ENCODE results near the gene PITPNM1. TPM values are rescaled to one million over a fixed set of nuclear protein-coding genes. Genes with fewer than 3 reads are reported as not detected.
"Not testable (repeated sequence)": the region's sequence is repeated elsewhere in the genome, so short reads cannot be mapped to it uniquely, and the experiment has no call there.

PITPNM1 gene
- 100 to 1,000 TPM; 139 to 143 TPM for total RNA-seq

GRCh38 chr11:67504950-67505581 is at the start of gene PITPNM1:
Gene PITPNM1, minus strand, starts transcription at chr11:67505363. Its CDS starts 1,183 bp downstream, at chr11:67504180.
- POLR2A ChIA-PET: interaction anchor here (0.8 to 2.0 kb wide), 9 partner anchors 16 to 265 kb away, joined by 3 to 21 read pairs (median 3); partner anchors contain the start of genes PTPRCAP and TBC1D10C
- H3K9me3 Mint-ChIP-seq: no peaks in the 10 kb centered on the region
- peak within 1 kb of the TSS; percentile 98 for H3K27ac Mint-ChIP-seq
- CTCF ChIA-PET: interaction anchor here (0.6 to 2.8 kb wide), 8 partner anchors 17 to 154 kb away, joined by 4 to 18 read pairs (median 6); partner anchors contain the start of genes AIP, PPP1CA, PTPRCAP and TBC1D10C
- peak within 1 kb of the TSS; percentile 90 for H3K4me3 Mint-ChIP-seq
- H3K4me1 Mint-ChIP-seq (ENCODE audit: low read depth): peaks cover 51% of the 10 kb centered on the region
- peaks cover 36% of the 10 kb centered on the region for H3K36me3 Mint-ChIP-seq
- DNase-seq: peak; percentile 86
- intact Hi-C loops (cut with micrococcal nuclease): loop anchor here (1.0 to 5.0 kb wide), 3 partner anchors 66 to 233 kb away; partner anchors contain the start of gene GSTP1
- no peaks in the 10 kb centered on the region for H3K27me3 Mint-ChIP-seq

DNA sequence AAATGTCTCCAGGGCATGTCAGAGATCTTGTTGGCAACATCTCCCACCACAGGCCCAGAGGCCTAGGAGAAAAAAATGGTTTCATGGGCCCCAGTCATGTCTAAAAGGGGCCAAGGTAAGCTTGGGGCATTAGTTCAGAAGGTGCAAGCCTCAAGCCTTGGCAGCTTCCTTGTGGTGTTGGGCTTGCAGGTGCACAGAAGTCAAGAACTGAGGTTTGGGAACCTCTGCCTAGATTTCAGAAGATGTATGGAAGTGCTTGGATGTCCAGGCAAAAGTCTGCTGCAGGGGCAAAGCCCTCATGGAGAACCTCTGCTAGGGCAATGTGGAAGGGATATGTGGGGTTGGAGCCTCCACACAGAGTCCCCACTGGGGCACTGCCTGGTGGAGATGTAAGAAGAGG is 46.5 kb upstream of the PITPNM1 start:
- H3K27me3 Mint-ChIP-seq; H3K4me1 Mint-ChIP-seq (ENCODE audit: low read depth); DNase-seq; H3K36me3 Mint-ChIP-seq; H3K9me3 Mint-ChIP-seq; H3K4me3 Mint-ChIP-seq; CTCF ChIA-PET; intact Hi-C loops (cut with micrococcal nuclease); H3K27ac Mint-ChIP-seq: not testable (repeated sequence)
- POLR2A ChIA-PET: interaction anchor here (0.7 kb wide), 1 partner anchor 26 kb away, joined by 3 read pairs; no protein-coding TSS in a partner anchor

- H3K4me3 Mint-ChIP-seq: no peak overlapping the region
- H3K27ac Mint-ChIP-seq: no peak overlapping the region
- intact Hi-C loops (cut with micrococcal nuclease): no loop called here
- no peaks in the 10 kb centered on the region for H3K4me1 Mint-ChIP-seq (ENCODE audit: low read depth)
- peaks cover 10% of the 10 kb centered on the region for H3K9me3 Mint-ChIP-seq
- DNase-seq: no peak
- H3K36me3 Mint-ChIP-seq: no peaks in the 10 kb centered on the region
- H3K27me3 Mint-ChIP-seq: no peaks in the 10 kb centered on the region
- POLR2A ChIA-PET: no interaction called here
- CTCF ChIA-PET: no interaction called here
Observed at GRCh38 chr11:67551127-67551526, 46.0 kb upstream of the PITPNM1 start.

GRCh38 chr11:67548555-67549110 is 43.5 kb upstream of the PITPNM1 start:
- intact Hi-C loops (cut with micrococcal nuclease): no loop called here
- H3K27me3 Mint-ChIP-seq: no peaks in the 10 kb centered on the region
- H3K4me1 Mint-ChIP-seq (ENCODE audit: low read depth): no peaks in the 10 kb centered on the region
- H3K36me3 Mint-ChIP-seq: no peaks in the 10 kb centered on the region
- ChIA-PET POLR2A (no interaction called here), CTCF (no interaction called here)
- peaks cover 10% of the 10 kb centered on the region for H3K9me3 Mint-ChIP-seq
- DNase-seq: no peak
- H3K4me3 Mint-ChIP-seq: no peak overlapping the region
- no peak overlapping the region for H3K27ac Mint-ChIP-seq

GRCh38 chr11:67548112-67548511 is 42.9 kb upstream of the PITPNM1 start:
- H3K4me3 Mint-ChIP-seq; H3K27me3 Mint-ChIP-seq; DNase-seq; H3K4me1 Mint-ChIP-seq (ENCODE audit: low read depth); POLR2A ChIA-PET; CTCF ChIA-PET; H3K27ac Mint-ChIP-seq; H3K9me3 Mint-ChIP-seq; H3K36me3 Mint-ChIP-seq; intact Hi-C loops (cut with micrococcal nuclease): not testable (repeated sequence)

DNA sequence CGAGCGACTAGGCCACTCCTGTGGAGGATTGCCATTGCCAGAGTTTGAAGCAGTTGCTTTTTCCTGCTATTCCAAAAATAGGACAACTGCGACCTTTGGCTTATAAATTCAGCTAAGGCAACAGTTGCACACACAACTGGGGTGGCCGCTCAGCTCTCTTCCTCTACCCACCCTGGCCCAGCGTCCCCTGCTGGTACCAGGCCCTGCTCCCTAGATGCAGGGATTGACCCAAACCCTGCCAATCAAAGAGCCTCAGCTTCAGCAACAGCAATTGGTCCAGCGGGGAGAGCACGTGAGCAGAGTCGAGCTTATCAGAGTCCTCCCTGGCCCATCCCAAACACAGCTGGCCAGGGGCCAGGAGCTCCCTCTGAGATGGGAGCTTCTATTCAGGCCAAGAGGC is 40.1 kb upstream of the PITPNM1 start:
- DNase-seq: no peak
- no peak overlapping the region for H3K4me3 Mint-ChIP-seq
- ChIA-PET CTCF (interaction anchor here (0.8 kb wide), 1 partner anchor 14 kb away, joined by 4 read pairs; no protein-coding TSS in a partner anchor), POLR2A (no interaction called here)
- H3K4me1 Mint-ChIP-seq (ENCODE audit: low read depth): no peaks in the 10 kb centered on the region
- H3K27ac Mint-ChIP-seq: no peak overlapping the region
- intact Hi-C loops (cut with micrococcal nuclease): no loop called here
- no peaks in the 10 kb centered on the region for H3K36me3 Mint-ChIP-seq
- H3K27me3 Mint-ChIP-seq: no peaks in the 10 kb centered on the region
- no peaks in the 10 kb centered on the region for H3K9me3 Mint-ChIP-seq

GRCh38 chr11:67544616-67545242 is 39.6 kb upstream of the PITPNM1 start:
- CTCF ChIA-PET: interaction anchor here (0.8 kb wide), 1 partner anchor 15 kb away, joined by 4 read pairs; no protein-coding TSS in a partner anchor
- intact Hi-C loops (cut with micrococcal nuclease): no loop called here
- no peak overlapping the region for H3K27ac Mint-ChIP-seq
- POLR2A ChIA-PET: no interaction called here
- H3K36me3 Mint-ChIP-seq: no peaks in the 10 kb centered on the region
- H3K9me3 Mint-ChIP-seq: no peaks in the 10 kb centered on the region
- H3K27me3 Mint-ChIP-seq: no peaks in the 10 kb centered on the region
- no peak overlapping the region for H3K4me3 Mint-ChIP-seq
- H3K4me1 Mint-ChIP-seq (ENCODE audit: low read depth): no peaks in the 10 kb centered on the region
- DNase-seq: no peak

DNA sequence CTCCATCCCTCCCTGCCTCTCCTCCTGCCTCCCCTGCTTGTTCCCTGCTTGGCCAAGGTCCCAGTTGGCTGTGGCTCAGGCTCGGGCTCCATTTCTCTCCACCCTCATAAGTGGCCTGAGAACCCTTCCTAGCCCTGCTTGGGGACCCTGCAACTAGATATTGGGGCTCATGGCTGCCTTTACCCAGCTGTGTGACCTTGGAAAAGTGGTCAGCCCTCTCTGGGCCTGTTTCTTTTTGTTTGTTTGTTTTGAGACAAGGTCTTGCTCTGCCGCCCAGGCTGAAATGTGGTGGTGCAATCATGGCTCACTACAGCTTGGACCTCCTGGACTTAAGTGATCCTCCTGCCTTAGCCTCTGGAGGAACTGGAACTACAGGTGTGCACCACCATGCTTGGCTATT is 38.4 kb upstream of the PITPNM1 start:
- intact Hi-C loops (cut with micrococcal nuclease): no loop called here
- Mint-ChIP-seq H3K27me3 (no peaks in the 10 kb centered on the region), H3K4me3 (no peak overlapping the region), H3K27ac (no peak overlapping the region), H3K4me1 (ENCODE audit: low read depth) (no peaks in the 10 kb centered on the region), H3K9me3 (no peaks in the 10 kb centered on the region), H3K36me3 (no peaks in the 10 kb centered on the region)
- ChIA-PET CTCF (no interaction called here), POLR2A (no interaction called here)
- DNase-seq: no peak

GRCh38 chr11:67542971-67543370 is 37.8 kb upstream of the PITPNM1 start:
- DNase-seq: no peak
- H3K36me3 Mint-ChIP-seq: no peaks in the 10 kb centered on the region
- ChIA-PET CTCF (no interaction called here), POLR2A (no interaction called here)
- H3K27ac Mint-ChIP-seq: no peak overlapping the region
- H3K4me1 Mint-ChIP-seq (ENCODE audit: low read depth): no peaks in the 10 kb centered on the region
- H3K27me3 Mint-ChIP-seq: no peaks in the 10 kb centered on the region
- no peak overlapping the region for H3K4me3 Mint-ChIP-seq
- no peaks in the 10 kb centered on the region for H3K9me3 Mint-ChIP-seq
- intact Hi-C loops (cut with micrococcal nuclease): no loop called here

- DNase-seq: no peak
- Mint-ChIP-seq H3K36me3 (no peaks in the 10 kb centered on the region), H3K9me3 (no peaks in the 10 kb centered on the region), H3K27ac (no peak overlapping the region), H3K27me3 (no peaks in the 10 kb centered on the region), H3K4me1 (ENCODE audit: low read depth) (no peaks in the 10 kb centered on the region), H3K4me3 (no peak overlapping the region)
- ChIA-PET CTCF (no interaction called here), POLR2A (no interaction called here)
- intact Hi-C loops (cut with micrococcal nuclease): no loop called here
Observed at GRCh38 chr11:67542169-67542568, 37.0 kb upstream of the PITPNM1 start.

DNA sequence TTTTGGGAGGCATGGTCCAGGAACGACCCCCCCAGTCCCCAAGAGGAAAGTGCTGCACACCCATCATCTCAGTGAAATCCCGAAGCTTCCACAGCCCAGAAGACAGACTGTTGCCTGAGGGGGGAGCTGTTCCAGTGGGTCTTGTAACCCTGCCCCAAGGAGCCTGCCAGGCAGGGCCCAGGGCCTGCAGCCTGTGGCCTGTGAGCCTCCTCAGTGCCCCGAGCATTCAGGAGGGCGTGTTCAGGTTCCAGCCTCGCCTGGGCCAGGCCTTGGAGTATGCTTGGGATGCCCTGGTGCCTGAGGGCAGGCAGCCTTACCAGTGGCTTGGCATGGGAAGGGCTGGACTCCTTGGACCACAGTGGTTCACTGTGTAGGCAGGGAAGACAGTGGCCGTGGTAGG is 36.0 kb upstream of the PITPNM1 start:
- Mint-ChIP-seq H3K27ac (no peak overlapping the region), H3K27me3 (no peaks in the 10 kb centered on the region), H3K9me3 (no peaks in the 10 kb centered on the region), H3K4me3 (no peak overlapping the region), H3K36me3 (no peaks in the 10 kb centered on the region), H3K4me1 (ENCODE audit: low read depth) (no peaks in the 10 kb centered on the region)
- no peak for DNase-seq
- intact Hi-C loops (cut with micrococcal nuclease): no loop called here
- CTCF ChIA-PET: interaction anchor here (0.7 kb wide), 1 partner anchor 360 kb away, joined by 3 read pairs; no protein-coding TSS in a partner anchor
- POLR2A ChIA-PET: no interaction called here

DNA sequence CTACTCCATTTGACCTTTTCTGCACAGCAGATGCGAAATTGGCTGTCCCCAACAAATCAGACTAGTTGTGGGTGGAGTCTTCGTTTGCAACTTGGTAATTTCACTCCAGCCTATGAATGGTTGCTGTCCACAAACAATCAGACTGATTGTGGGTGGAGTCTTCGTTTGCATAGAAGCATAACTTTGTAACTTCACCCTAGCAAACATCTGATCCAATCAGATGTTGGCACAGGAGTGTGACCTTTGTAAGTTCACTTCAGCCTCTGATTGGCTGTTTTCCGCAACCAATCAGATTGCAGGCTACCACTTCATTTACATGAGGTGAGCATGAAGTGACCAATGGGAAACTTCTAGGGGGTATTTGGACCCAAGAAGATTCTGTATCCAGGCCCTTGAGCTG is 34.4 kb upstream of the PITPNM1 start:
- CTCF ChIA-PET: no interaction called here
- no peak overlapping the region for H3K27ac Mint-ChIP-seq
- no peaks in the 10 kb centered on the region for H3K27me3 Mint-ChIP-seq
- peaks cover under 1% of the 10 kb centered on the region for H3K36me3 Mint-ChIP-seq
- H3K9me3 Mint-ChIP-seq: peaks cover 2% of the 10 kb centered on the region
- no peak overlapping the region for H3K4me3 Mint-ChIP-seq
- DNase-seq: no peak
- intact Hi-C loops (cut with micrococcal nuclease): no loop called here
- no peaks in the 10 kb centered on the region for H3K4me1 Mint-ChIP-seq (ENCODE audit: low read depth)
- POLR2A ChIA-PET: no interaction called here
